HL-60/S4 (cell line): ENCODE results near the gene BSN.
"Not testable (repeated sequence)": the region's sequence is repeated elsewhere in the genome, so short reads cannot be mapped to it uniquely, and the experiment has no call there.

Experiments used
- in situ Hi-C: fragments of 300-500 bp; cut with MboI; formaldehyde crosslinking; loops from 2 replicates; pipeline ENCODE4 v1.14.3; 2022; ENCODE audit warnings: low sequenced_read_pairs

BSN gene

DNA sequence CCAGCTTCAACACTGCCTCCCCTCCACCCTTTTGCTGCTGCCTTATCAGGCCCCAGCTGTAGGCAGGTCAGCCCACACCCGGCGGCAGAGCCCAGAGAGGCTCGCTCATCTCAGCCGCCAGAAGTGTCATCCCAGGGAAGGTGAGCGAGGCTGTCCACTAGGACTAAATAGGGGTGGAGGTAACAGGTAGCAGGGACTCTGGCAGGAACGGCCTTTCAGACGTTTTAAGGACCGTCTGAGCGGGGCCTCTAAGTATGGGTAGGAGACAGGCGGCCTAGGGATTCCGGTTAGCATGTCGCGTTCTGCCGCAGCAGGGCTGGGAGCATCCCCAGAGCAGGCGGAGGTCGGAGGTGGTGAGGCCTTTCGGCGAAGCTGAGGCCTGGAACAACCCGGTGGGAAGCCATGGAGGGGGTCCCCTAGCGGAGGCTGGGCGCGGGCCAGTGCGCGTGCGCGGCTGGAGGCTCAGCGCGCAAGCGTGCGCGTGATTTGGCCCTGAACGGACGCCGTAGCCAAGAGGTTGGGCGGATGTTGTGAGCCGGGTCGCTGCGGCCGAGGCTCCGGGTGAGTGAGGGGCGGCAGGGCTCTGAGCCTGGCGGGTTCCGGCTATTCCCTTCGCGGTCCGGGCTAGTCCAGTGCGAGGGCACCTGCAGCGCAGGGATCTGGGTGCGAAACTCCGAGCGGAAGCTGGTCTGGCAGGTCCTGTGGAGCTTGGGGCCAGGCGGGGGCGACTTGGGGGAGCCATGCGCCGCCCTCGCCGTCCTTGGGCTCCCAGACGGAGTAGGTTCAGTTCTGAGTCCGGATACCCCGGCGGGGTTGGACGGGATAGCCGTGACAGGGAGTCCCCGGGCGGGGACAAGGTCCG is 135.0 kb downstream of the BSN start, which contains the start of the genes MST1 and RNF123:
MST1 (minus strand) TSS at position 429 of the 862 bp plus-strand sequence. CDS start 783 bp downstream, outside the sequence.
RNF123 (plus strand) TSS at position 512 of the 862 bp plus-strand sequence. CDS start 1,609 bp downstream, outside the sequence.
- in situ Hi-C loops = no loop called here

DNA sequence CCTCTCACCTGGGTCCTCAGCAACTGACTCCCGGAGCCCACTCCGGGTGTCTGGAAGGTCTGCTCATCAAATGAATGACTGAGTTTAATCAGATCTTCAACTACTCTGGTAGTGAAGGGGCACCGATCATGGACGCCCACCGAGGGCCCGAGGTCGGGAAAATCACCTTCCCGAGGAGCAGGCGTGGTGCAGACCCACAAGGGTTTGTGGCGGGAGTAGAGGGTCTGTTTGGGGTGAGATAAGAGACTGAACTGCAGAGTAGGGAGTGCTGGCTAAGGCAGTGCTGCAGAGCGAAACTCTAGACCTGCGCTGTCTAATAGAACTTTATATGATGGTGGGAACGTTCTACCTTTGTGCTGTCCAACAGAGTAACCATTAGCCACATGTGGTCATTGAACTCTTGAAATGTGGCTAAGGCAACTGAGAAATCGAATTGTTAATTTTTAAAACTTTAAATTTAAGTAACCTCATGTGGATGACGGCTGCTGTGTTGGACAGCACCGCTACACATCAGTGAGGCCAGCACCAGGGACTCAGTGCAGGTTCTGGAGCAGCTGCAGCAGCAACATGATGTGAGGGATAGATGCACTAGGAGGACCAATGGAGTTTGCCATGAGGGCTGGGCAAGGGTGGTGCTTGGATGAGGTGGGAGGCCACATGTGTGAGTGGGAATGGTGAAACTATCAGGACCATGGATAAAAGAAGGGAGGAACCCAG is 135.8 kb downstream of the BSN start:
- in situ Hi-C loops = not testable (repeated sequence)

DNA sequence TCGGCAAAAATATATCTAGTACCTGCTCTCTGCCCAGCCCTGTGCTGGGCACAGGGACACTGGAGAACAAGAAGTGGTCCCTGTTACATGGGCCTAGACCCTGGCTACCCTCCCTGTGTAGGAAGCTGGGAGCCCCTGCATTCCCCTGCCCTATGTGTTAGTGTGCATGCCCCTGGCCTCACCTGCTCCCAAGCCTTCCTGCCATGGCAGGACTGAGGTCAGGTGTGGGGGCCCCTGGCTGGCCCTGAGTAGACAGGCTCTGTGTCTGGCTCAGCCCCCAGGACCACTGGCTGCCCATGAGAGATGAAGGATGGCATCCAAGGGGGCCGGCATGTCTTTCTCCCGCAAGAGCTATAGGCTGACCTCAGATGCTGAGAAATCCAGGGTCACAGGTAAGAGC is 136.6 kb downstream of the BSN start:
- in situ Hi-C loops = not testable (repeated sequence)

DNA sequence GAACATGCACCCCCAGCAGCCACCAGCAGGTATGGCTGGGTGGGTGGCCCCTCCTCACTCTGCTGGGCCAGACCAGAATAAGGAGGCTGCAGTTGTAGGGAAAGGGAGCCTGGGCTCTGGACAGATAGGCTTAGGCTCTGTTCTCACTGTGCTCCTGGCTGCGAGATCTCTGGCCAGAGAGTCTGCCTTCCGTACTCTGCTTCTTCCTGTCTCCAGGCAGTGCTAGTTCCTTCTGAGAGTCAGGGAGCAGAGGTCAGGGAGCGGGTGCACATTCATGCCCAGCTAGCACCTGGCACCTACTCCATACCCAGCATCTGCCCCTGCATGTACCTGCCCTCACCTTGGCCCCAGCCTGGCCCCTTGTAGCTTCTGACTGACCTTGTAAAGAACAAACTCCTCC is 137.2 kb downstream of the BSN start:
- in situ Hi-C loops = not testable (repeated sequence)

DNA sequence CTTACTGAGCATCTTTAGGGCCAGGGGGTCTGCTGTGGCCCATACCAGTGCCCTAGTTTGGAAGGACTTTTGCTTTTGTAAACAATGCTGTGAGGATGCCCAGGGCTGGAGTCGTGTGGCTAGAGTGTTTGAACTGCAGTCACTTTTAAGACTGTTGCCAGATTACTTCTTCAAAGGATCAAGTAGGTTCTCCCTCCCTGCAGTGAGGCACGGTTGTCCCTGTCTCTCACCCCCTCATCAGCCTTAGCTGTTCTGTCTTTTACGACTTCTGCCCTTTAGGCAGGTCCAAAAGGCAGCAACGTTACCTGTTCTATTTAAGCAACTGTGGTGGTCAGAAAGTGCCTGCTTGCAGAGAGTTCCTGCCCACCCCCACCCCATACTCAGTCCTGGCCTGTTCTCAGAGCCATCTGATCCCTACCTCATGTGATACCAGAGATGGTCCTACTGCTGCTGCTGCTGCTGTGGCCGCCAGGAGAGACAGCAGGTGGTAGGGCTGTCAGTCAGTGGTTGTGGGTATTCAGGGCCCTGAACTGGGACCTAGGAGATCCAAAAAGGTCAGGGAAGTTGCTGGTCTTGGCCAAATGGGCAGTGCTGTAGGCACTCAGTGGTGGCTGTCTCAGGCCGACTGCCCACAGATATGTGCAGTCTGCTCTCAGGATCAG is 140.3 kb downstream of the BSN start:
- in situ Hi-C loops = not testable (repeated sequence)

DNA sequence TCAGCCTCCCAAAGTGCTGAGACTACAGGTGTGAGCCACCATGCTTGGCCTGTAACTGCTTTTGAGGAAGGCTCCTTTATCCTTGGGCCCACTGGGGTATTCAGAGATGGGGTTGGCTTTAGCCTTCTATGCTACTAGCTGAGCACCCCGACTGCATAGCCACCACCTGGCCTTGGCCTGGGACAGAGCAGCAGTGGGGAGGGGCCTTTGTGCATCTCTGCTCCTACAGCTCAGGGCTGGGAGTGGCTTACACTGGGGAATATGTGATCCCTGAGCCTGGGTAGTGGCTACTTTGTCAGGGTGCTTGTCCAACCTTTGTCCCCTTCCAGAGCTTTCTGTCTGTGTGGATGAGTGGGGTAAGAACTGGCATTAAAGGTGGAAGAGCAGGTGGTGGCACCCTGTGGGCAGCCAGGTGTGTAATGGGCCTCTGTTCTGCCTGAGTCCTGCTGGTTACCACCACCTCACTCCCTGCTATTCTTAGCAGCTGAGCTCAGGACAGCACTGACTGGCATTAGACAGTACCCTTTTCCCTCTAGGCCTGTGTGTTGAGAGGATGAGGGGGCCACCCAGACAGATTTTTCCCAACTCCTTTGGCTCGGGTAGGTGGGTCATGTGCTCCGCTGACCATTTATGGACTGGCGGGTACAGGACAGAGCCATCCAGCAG is 141.2 kb downstream of the BSN start:
- in situ Hi-C loops = not testable (repeated sequence)

DNA sequence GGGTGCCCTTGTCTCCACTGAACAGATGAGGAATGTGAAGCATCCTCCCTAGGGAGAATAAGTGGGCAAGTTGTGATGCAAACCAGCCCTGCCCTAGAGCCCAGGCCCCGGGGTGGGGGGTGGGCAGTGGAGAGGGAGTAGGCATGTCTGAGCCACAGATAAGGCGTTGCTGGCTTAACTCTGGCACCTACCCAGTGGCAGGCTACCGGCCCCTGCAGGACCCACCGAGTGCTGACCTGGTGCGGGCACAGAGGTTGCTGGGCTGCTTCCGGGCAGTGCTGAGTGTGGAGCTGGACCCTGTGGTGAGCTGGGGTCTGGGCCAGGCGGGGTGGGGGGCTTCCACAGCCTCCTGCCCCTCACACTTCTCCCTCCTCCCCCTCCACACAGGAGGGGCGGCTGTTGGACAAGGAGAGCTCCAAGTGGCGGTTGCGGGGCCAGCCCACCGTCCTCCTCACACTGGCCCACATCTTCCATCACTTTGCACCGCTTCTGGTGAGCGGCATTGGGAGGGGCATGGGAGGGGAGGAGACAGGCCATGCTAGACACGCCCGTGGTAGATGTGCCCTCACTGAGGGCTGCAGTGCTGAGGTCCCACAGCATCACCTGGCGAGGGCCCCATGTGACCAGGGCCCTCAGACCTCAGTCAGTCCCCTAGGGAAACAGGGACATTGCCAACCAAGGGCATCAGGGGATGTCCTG is 145.2 kb downstream of the BSN start:
- in situ Hi-C loops = no loop called here

DNA sequence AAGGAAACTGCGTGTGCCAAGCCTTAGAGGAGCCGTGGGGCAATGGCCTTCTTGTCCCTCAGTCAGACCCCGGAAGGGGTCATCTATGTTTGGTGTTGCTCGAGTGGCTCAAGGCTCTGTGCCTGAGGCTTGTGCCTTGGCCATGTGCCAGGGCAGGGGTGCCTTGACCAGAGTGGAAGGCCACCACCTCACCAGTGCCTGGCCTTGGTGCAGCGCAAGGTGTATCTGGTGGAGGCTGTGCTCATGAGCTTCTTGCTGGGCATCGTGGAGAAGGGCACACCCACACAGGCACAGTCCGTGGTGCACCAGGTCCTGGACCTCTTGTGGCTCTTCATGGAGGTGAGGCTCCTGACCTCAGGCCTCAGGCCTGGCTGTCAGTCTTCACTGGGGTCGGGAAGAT is 145.7 kb downstream of the BSN start:
- in situ Hi-C loops = no loop called here

DNA sequence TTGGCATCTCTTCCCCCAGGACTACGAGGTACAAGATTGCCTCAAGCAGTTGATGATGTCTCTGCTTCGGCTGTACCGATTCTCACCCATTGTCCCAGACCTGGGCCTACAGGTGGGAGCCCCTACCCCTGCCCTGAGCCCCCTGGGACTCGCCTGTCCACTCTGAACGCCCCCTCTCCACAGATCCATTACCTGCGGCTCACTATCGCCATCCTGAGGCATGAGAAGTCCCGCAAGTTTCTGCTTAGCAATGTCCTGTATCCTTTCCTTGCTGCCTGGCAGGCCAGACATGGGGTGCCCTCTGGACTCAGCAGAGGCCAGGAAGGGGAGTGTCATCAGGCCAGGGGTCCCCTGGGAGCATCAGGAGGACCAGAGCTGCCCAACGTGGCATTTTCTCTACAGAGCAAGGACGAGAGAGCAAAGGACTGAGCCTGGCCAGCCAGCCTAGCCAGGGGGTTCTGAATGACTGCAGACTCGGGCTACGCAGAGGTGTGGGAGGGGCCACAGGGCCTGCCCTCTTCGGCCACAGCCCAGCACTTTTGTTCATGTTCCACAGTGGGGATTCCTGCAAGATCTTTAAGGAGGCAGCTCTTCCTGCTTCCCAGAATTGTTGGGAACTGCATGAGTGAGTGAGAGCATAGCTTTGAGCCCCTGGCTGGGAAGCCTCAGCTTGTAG is 146.3 kb downstream of the BSN start:
- in situ Hi-C loops = no loop called here

DNA sequence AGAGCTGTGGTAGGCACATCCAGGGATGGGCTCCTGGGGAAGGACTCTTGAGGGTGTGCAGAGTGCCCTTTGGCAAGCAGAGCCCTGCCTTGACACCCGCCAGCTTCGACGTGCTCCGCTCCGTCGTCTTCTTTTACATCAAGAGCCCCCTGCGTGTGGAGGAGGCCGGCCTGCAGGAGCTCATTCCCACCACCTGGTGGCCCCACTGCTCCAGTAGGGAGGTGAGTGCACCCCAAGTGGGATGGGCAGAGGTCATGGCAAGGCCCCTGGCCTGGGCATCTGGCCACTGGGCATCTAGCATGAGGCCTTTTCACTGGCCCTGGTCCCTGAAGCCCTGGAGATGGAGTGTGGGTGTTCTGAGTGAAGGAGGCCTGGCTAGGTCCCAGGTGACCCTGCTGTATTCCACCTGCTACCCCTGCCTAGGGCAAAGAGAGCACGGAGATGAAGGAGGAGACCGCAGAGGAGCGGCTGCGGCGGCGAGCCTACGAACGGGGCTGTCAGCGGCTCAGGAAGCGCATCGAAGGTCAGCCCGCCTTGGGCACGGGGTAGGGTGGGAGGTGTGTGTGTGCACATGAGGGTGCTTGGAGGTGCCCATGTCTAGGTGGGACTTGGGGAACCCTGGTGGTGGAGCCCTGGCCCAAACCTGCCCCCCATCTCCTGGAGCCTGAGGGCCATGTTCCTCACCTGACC is 147.3 kb downstream of the BSN start:
- in situ Hi-C loops = no loop called here

DNA sequence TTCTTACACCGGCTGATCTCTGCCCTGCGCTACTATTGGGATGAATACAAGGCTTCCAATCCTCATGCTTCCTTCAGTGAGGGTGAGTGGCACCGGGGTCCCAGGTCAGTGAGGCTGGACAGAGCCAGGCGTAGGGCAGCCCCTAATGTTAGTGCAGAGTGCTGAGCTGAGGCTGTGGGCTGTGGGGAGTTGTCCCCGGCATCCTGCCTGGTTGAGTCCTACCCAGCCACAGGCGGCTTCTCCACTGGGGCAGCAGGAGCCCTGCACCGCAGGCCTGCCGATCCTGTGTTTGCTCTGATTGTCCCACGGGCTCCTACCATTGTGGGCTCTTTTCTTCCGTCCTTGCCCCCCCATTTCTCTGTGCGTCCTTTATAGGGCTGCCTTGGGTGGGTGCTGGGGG is 148.4 kb downstream of the BSN start:
- in situ Hi-C loops = no loop called here

DNA sequence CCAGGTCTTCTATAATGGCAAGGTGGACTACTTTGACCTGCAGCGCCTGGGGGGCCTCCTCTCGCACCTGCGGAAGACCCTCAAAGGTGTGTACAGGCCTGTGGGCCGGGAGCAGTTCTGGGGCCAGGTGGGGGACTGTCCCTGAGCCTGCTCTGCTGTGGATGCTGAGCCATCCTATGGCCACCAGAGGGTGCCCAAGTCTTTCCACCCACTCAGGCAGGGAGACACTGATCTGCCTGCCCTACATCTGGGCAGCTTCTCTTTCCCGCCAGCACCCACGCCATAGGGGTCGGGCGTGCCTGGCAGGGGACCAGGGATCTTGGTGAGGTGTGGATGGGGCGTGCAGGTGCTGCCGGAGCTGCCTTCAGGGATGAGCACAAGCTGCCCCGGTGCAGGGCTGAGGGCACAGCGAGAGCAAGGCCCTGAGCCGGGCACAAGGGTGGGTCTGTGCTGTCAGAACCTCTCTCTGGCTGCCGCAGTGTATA is 149.2 kb downstream of the BSN start:
- in situ Hi-C loops = no loop called here

DNA sequence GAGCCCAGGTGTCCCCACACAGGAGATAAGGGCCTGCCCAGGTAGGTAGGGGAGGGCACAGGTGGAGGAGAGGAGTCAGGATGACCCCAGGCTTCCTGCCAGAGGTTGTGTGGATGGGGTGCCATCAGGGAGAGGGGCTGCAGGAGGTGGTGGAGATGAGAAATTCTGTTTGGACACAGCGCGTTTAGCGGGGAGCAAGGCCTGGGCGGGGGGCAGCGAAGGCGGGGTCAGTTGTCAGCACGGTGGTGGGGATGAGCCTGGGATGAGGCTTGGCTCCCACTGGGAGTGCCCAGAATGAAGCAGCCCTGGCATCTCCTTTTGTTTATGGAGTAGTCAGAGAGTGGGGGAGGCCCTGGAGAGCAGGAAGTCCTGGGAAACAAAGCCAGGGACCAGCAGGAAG is 149.7 kb downstream of the BSN start:
- in situ Hi-C loops = no loop called here

DNA sequence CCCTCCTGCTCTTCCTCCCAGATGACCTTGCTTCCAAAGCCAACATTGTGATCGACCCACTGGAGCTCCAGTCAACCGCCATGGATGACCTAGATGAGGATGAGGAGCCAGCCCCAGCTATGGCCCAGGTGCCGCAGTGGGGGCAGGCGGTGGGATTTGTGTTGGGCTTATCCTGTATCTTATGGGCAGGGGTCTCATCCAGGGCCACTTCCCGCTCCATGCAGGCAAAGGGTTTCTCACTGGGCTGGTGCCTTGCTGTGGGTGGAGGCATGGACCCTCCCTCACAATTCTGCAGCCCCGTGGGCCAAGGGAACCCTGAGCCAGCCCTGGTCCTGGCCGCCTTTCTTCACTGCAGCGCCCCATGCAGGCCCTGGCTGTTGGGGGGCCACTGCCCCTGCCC is 150.4 kb downstream of the BSN start:
- in situ Hi-C loops = no loop called here

DNA sequence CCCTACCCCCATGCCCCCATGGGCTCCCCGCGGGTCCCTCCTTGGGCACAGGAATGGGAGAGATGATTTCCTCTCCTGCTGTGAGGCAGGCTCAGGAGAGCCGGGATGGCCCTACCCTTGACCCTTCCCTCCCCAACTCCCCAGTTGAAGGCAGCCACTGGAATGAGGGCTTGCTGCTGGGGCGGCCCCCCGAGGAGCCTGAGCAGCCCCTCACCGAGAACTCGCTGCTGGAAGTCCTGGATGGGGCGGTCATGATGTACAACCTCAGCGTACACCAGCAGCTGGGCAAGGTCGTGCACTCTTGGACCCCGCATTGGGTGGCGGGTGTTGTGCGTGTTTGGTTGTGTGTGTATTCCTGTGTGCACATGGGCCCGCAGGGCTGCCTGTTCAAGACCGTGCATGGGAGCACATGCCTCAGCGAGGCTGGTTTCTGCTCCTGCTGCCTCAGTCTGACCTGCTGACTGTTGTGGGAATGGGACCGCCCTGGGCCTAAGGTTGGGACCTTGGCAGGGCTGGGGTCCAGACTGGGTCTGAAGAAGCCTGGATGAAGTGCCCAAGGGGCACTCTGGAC is 151.2 kb downstream of the BSN start:
- in situ Hi-C loops = no loop called here

DNA sequence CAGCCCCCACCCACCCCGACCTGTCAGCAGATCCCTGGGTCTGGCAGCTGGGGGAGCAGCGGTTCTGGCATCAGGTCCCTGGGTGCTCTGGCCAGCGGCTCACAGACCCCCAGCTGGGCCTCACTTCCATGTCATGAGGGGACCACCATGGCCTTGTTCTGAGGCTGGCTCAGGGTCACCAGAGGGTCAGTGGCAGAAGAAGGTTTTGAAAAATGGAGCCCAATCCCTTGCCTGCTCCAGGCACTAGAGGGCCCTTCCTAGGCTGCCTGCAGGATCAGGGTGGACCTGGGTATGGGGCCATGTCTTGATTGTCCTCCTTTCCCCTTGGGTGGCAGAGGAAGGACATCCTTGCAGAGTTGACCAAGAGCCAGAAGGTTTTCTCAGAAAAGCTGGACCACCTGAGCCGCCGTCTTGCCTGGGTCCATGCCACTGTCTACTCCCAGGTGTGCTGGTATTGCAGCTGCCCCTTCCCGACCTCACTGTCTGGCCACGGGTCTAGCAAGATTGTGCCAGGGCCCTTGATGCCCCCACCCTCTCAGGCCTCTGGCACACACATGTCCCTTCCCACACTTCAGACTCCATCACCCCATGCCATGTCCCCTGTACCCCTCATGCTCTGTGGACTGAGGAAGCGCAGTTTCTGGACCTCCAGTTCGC is 152.3 kb downstream of the BSN start:
- in situ Hi-C loops = no loop called here

DNA sequence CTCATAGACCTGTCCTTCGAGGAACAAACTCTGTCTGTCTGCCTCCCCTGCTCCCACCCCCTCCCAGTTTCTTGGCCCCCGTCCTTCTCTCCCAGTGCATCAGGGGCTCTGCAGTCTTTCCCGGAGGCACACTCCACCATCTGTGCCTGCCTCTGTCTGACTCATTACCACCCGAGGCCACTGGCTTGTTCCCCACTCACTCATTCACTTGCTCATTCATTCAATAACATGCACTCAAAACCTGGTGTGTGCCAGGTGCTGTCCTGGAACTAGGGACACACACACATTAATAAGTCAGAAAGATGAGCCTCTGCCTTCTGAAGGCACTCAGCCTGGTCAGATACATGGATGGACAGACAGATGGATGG is 152.8 kb downstream of the BSN start:
- in situ Hi-C loops = no loop called here

DNA sequence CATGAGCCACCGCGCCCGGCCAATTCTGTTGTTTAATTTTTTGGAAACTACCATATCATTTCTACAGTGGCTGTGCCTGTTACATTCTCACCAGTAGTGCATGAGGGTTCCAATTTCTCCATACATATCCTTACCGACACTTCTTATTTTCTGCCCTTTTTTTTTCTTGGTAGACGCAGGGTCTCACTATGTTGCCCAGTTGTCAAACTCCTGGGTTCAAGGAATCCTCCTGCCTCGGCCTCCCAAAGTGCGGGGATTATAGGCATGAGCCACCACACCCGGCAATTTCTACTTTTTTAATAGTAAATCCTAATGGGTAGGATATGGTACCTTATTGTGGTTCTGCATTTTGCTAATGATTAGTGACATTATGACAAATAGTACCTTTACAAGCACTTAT is 155.6 kb downstream of the BSN start:
- in situ Hi-C loops = no loop called here
